GM12865 (cell line): ENCODE results near the gene TBC1D2B.
A peak's percentile ranks its signal among the peaks of the same experiment; 100 is the strongest.

ENCODE experiments used
- DNase-seq: peaks from one replicate; pipeline ENCODE4 v3.0.0; 2010; ENCODE audit warnings: low read depth
- H3K4me3 ChIP-seq: 2 replicates; pipeline ENCODE4 v1.5.1; 2011; ENCODE audit warnings: mild to moderate bottlenecking, low read depth, low read length, control low read depth
- CTCF ChIP-seq: IDR thresholded peaks from 2 replicates; pipeline ENCODE4 v1.5.1; 2011; ENCODE audit warnings: low read length, control low read depth, low read depth, inconsistent platforms; ENCODE audit not compliant: insufficient read depth; ENCODE audit errors: missing control alignments

TBC1D2B gene

DNA sequence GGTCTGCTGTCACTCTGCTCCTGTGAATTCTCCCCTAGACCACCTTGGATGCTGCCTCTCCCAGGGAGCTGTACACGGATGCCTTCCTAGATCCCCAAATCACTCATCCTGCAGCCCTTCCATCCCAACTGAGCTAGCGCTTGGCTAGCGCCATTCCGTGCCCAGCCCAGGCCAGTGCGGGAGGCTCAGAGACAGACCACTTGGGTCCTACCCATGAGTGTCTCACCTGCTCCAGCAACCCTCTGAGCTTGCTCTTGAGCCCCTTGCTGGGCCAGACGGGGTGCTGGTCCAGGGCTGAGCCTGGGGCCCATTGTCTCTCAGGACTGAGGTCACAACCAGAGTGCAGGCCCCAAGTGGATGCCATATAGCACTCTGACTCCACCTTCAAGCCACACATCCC is 32.6 kb upstream of the TBC1D2B start:
- no peak for TF ChIP-seq CTCF
- DNase-seq, result no peak
- H3K4me3 ChIP-seq, result no peak overlapping the region

DNA sequence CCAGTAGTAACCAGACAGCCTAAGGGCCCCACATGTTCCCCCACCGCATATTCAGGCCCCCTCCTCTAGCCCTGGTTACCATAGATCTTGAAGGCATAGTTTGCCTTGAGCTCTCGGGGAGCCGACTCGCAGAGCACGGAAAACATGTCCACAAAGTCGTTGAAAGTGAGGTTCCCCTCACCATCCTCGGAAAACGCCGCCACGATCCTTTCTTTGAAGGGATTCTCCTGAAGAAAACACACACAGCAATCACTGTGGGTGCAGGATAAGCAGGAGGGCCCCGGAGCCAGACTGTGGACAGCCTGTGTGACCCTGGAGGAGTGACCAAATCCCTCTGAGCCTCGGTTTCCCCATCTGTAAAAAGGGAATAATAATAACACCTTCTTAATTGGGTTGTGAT is 31.6 kb upstream of the TBC1D2B start:
- TF ChIP-seq CTCF, result no peak
- DNase-seq, result no peak
- no peak overlapping the region for H3K4me3 ChIP-seq

- peak; percentile 92 for DNase-seq
- H3K4me3 ChIP-seq, result no peak overlapping the region
- TF ChIP-seq CTCF, result peak; percentile 91
These were observed 31.0 kb upstream of the TBC1D2B start for GRCh38 chr15:78108300-78109084.

- H3K4me3 ChIP-seq, result no peak overlapping the region
- TF ChIP-seq CTCF, result no peak
- no peak for DNase-seq
These were observed 30.0 kb upstream of the TBC1D2B start for GRCh38 chr15:78107471-78107870.

- DNase-seq, result peak; percentile 48
- no peak for TF ChIP-seq CTCF
- no peak overlapping the region for H3K4me3 ChIP-seq
These were observed 28.1 kb upstream of the TBC1D2B start for GRCh38 chr15:78105476-78106241.

DNA sequence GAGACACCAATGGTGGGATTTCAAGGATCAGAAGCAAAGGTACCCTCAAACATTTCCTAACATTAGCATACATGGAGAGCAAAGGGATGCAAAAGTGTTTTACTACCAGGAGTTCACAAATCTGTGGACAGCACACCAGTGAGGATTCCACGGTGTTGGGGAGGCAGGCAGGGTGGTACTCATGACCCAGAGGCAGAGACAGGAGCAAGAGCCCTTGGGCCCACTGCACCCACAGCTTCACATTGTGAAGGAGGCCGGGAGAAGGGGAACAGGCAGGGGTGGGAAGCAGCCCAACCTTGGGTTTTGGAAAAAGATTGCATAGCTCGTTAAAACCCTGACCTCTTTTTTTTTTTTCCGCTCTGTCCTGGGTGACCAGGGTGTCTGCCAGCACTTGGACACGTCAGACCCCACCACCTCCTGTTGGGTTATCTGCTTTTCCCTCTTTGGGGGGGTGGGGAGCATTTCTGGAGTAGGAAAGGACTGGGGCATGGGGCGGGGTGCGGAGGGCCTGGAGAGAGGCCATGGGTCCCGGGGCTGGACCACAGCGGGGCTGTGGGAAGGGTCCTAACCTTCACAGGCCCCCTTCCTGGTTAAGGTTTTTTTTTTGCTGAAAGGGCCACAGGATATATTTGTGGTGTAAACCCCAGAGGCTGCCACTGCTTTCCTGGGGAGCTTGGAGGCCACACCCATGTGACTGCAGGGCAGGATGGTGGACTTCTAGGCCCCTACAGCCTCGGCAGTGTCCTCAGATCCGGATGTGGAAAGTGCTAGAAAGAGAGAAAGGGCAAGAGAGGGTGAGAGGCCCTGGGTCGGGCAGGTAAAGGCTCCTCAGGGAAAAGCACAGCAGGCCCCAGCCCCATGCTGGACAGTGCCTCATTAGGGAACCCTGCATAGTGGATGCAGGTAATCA is 27.3 kb upstream of the TBC1D2B start:
- peak; percentile 33 for DNase-seq
- no peak overlapping the region for H3K4me3 ChIP-seq
- TF ChIP-seq CTCF, result no peak
